NCI-H146 (cell line): ENCODE data around the gene B3GLCT.
"Not testable (repeated sequence)": the region's sequence is repeated elsewhere in the genome, so short reads cannot be mapped to it uniquely, and the experiment has no call there.

Experiments
- DNase-seq: peaks from one replicate; lab custom pipeline; 2025; lab: John Stamatoyannopoulos, UW

B3GLCT gene

GRCh38 chr13:31278869-31279268, 79.1 kb downstream of the B3GLCT start:
- DNase-seq, result no peak

GRCh38 chr13:31282741-31283455, 83.1 kb downstream of the B3GLCT start:
- no peak for DNase-seq

GRCh38 chr13:31286930-31287329, 87.2 kb downstream of the B3GLCT start:
- DNase-seq, result no peak

- no peak for DNase-seq
Measured at GRCh38 chr13:31301119-31301518, 101.3 kb downstream of the B3GLCT start.

GRCh38 chr13:31310356-31310755, 110.6 kb downstream of the B3GLCT start:
- no peak for DNase-seq

- no peak for DNase-seq
Measured at GRCh38 chr13:31310786-31311185, 111.0 kb downstream of the B3GLCT start.

GRCh38 chr13:31311921-31312320, 112.1 kb downstream of the B3GLCT start:
- DNase-seq, result no peak

- DNase-seq, result no peak
Measured at GRCh38 chr13:31314961-31315360, 115.2 kb downstream of the B3GLCT start.

- DNase-seq, result no peak
Measured at GRCh38 chr13:31320946-31321345, 121.2 kb downstream of the B3GLCT start.

GRCh38 chr13:31321457-31321856, 121.7 kb downstream of the B3GLCT start:
- DNase-seq, result no peak

GRCh38 chr13:31322026-31322425, 122.3 kb downstream of the B3GLCT start:
- DNase-seq, result no peak

- DNase-seq, result no peak
Measured at GRCh38 chr13:31322702-31323405, 123.1 kb downstream of the B3GLCT start.

GRCh38 chr13:31327182-31327860, 127.5 kb downstream of the B3GLCT start:
- DNase-seq, result no peak

GRCh38 chr13:31328549-31329235, 128.9 kb downstream of the B3GLCT start:
- DNase-seq, result no peak

GRCh38 chr13:31330236-31330635, 130.5 kb downstream of the B3GLCT start:
- no peak for DNase-seq

GRCh38 chr13:31331068-31331467, 131.3 kb downstream of the B3GLCT start:
- no peak for DNase-seq

- DNase-seq, result no peak
Measured at GRCh38 chr13:31334547-31334946, 134.8 kb downstream of the B3GLCT start.

GRCh38 chr13:31334994-31335557, 135.3 kb downstream of the B3GLCT start:
- DNase-seq, result no peak

- not testable (repeated sequence) for DNase-seq
Measured at GRCh38 chr13:31339616-31340015, 139.8 kb downstream of the B3GLCT start.

- not testable (repeated sequence) for DNase-seq
Measured at GRCh38 chr13:31340848-31341247, 141.1 kb downstream of the B3GLCT start.

GRCh38 chr13:31346891-31347290, 147.1 kb downstream of the B3GLCT start:
- no peak for DNase-seq

GRCh38 chr13:31349156-31349555, 149.4 kb downstream of the B3GLCT start:
- no peak for DNase-seq
